Measurements from ENCODE around the gene IGFL1. TPM values are rescaled to one million over a fixed set of nuclear protein-coding genes. Genes with fewer than 3 reads are reported as not detected.
"Not testable (repeated sequence)": the region's sequence is repeated elsewhere in the genome, so short reads cannot be mapped to it uniquely, and the experiment has no call there.

Gene IGFL1
- total RNA-seq (2014; rRNA removed; shearing (Covaris generic)) = not detected in 2 replicates

GRCh38 chr19:46229442-46229841, at the start of gene IGFL1:
IGFL1 (plus strand) TSS chr19:46229742; CDS start chr19:46229775, 33 bp downstream.
- DNase-seq (ENCODE audit: low read depth) = no peak

GRCh38 chr19:46180701-46181387, 48.7 kb upstream of the IGFL1 start:
- peak; percentile 26 for DNase-seq (ENCODE audit: low read depth)

- peak; percentile 26 for DNase-seq (ENCODE audit: low read depth)
Measured at GRCh38 chr19:46181388-46181779, 48.2 kb upstream of the IGFL1 start.

GRCh38 chr19:46182476-46182875, 47.1 kb upstream of the IGFL1 start:
- DNase-seq (ENCODE audit: low read depth) = no peak

GRCh38 chr19:46184775-46185710, 44.5 kb upstream of the IGFL1 start:
- peak; percentile 37 for DNase-seq (ENCODE audit: low read depth)

GRCh38 chr19:46186101-46186716, 43.3 kb upstream of the IGFL1 start:
- DNase-seq (ENCODE audit: low read depth) = no peak

- no peak for DNase-seq (ENCODE audit: low read depth)
Measured at GRCh38 chr19:46186717-46187101, 42.8 kb upstream of the IGFL1 start.

- DNase-seq (ENCODE audit: low read depth) = no peak
Measured at GRCh38 chr19:46189971-46190888, 39.3 kb upstream of the IGFL1 start.

GRCh38 chr19:46191356-46191755, 38.2 kb upstream of the IGFL1 start:
- no peak for DNase-seq (ENCODE audit: low read depth)

- no peak for DNase-seq (ENCODE audit: low read depth)
Measured at GRCh38 chr19:46191972-46192371, 37.6 kb upstream of the IGFL1 start.

- DNase-seq (ENCODE audit: low read depth) = peak; percentile 19
Measured at GRCh38 chr19:46192626-46192991, 36.9 kb upstream of the IGFL1 start.

GRCh38 chr19:46192992-46193650, 36.4 kb upstream of the IGFL1 start:
- DNase-seq (ENCODE audit: low read depth) = peak; percentile 78

- no peak for DNase-seq (ENCODE audit: low read depth)
Measured at GRCh38 chr19:46193678-46194077, 35.9 kb upstream of the IGFL1 start.

GRCh38 chr19:46195104-46195503, 34.4 kb upstream of the IGFL1 start:
- DNase-seq (ENCODE audit: low read depth) = no peak

- not testable (repeated sequence) for DNase-seq (ENCODE audit: low read depth)
Measured at GRCh38 chr19:46195919-46196318, 33.6 kb upstream of the IGFL1 start.

GRCh38 chr19:46196410-46197124, 33.0 kb upstream of the IGFL1 start:
- DNase-seq (ENCODE audit: low read depth) = no peak

- no peak for DNase-seq (ENCODE audit: low read depth)
Measured at GRCh38 chr19:46197314-46198070, 32.0 kb upstream of the IGFL1 start.

- DNase-seq (ENCODE audit: low read depth) = no peak
Measured at GRCh38 chr19:46198756-46199155, 30.8 kb upstream of the IGFL1 start.
